Duodenal mucosa (tissue), 2 donors: ENCODE measurements around the gene EGFL6.
"Not testable (repeated sequence)": the region's sequence is repeated elsewhere in the genome, so short reads cannot be mapped to it uniquely, and the experiment has no call there.

ENCODE experiments used
- H3K27ac ChIP-seq: one replicate; pipeline ENCODE4 v1.7.0; 2013; ENCODE audit warnings: low read depth, low read length
- H3K27me3 ChIP-seq, 2 donors: one replicate each; pipeline ENCODE4 v1.7.0; 2013; ENCODE audit warnings: low read length in 2 of 2, control low read depth in 1 of 2; ENCODE audit not compliant: insufficient read depth in 2 of 2, control insufficient read depth in 1 of 2
- H3K36me3 ChIP-seq, 2 donors: one replicate each; pipeline ENCODE4 v1.7.0; 2013; ENCODE audit warnings: low read length in 2 of 2, control low read depth in 1 of 2; ENCODE audit not compliant: insufficient read depth in 2 of 2, control insufficient read depth in 1 of 2
- H3K4me1 ChIP-seq, 2 donors: one replicate each; pipeline ENCODE4 v1.7.0; 2013; ENCODE audit warnings: low read length in 2 of 2, control low read depth in 1 of 2; ENCODE audit not compliant: insufficient read depth in 2 of 2, control insufficient read depth in 1 of 2
- H3K4me3 ChIP-seq, 2 donors: one replicate each; pipeline ENCODE4 v1.7.0; 2013; ENCODE audit warnings: low read length in 2 of 2, low read depth in 1 of 2
- H3K9ac ChIP-seq, 2 donors: one replicate each; pipeline ENCODE4 v1.7.0; 2013; ENCODE audit warnings: low read length in 2 of 2, low read depth in 1 of 2
- H3K9me3 ChIP-seq, 2 donors: one replicate each; pipeline ENCODE4 v1.7.0; 2013; ENCODE audit warnings: low read length in 2 of 2, control low read depth in 1 of 2; ENCODE audit not compliant: control insufficient read depth in 1 of 2

The EGFL6 gene

DNA sequence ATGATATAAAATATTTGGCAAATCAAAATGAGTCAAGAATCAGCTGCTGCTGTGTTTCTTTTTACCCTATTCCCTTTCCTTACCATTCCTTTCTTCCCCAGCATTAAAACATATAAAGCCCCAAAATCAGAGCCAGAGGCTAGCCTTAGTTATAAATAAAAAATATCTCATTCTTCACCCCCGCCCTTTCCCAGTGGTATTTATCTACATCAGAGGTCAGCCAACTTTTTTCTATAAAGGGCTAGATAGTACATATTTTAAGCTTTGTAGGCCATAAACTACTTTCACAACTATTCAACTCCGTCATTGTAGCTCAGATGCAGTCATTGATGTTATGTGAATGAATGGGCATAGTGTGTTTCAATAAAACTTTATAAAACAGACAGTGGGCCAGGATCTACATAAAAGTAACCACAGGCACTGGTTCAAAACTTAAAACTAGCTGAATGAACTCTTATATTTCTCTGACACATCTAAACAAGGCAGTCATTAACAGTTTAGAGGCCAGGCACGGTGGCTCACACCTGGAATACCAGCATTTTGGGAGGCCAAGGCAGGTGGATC is 53.1 kb downstream of the EGFL6 start:
- Histone ChIP-seq H3K36me3 (no peaks in the 10 kb centered on the region), H3K27me3 (no peaks in the 10 kb centered on the region), H3K9me3 (no peaks in the 10 kb centered on the region), H3K4me3 (no peak overlapping the region), H3K4me1 (no peaks in the 10 kb centered on the region), H3K9ac (no peak overlapping the region), H3K27ac (no peak overlapping the region)

DNA sequence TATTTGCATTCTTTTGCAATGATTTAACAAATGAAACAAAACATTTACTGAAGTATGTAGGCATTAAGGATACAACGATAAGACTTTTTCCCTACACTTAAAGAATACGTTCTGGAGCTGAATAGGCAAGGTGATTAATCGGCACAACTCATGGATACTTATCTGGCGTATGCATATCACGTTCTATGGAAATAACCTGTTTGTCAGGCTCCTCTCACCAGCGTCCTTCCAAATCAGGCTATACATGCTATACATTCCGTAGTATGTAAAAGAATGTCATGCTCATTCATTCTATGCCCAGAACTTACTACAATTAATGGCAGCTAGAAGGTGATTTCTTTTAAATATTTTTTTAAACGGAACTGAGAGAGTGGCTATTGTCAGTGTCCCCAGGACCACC is 57.9 kb downstream of the EGFL6 start:
- Histone ChIP-seq H3K9me3 (no peaks in the 10 kb centered on the region), H3K27ac (no peak overlapping the region), H3K4me3 (no peak overlapping the region), H3K4me1 (no peaks in the 10 kb centered on the region), H3K27me3 (no peaks in the 10 kb centered on the region), H3K9ac (no peak overlapping the region), H3K36me3 (no peaks in the 10 kb centered on the region)

DNA sequence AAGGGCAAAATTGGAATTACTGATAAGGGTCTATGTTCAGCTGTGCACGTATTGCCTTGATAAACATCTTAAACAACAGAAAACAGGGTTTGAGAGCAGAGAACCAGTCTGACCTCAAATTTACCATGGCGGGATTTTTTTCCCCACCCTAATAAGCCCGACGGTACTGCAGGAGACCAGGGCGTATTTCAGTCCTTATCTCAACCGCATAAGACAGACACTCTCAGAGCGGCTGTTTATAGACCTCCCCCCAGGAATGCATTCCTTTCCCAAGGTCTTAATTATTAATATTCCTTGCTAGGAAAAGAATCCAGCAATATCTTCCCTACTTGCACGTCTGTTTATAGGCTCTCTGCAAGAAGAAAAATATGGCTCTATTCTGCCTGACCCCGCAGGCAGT is 67.8 kb downstream of the EGFL6 start:
- H3K27me3 ChIP-seq: not testable (repeated sequence)

DNA sequence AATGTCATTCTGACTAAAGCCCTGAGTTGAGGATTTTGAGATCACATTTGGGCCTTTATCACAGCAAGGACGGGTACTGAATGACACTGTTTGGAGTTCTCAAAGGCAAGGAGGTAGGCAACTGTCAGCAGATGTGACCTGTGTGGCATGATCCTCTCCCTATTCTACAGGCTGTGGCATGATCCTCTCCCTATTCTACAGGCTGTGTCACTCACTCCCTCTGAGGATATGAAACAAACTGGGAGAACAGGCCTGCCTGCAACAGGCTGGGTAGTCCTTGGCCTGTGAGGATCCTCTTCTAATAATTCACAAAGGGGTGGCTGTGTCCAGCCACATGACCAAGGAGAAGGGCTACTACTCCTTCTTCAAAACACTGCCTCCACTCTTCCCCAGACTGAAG is 68.6 kb downstream of the EGFL6 start:
- H3K27me3 ChIP-seq: no peaks in the 10 kb centered on the region
- H3K27ac ChIP-seq: no peak overlapping the region

More for the DNA sequence above, 67.8 kb downstream of the EGFL6 start:
- H3K9ac ChIP-seq, H3K27ac ChIP-seq, H3K4me3 ChIP-seq, H3K9me3 ChIP-seq, H3K4me1 ChIP-seq, H3K36me3 ChIP-seq: not testable (repeated sequence)

GRCh38 chrX:13638826-13639225 is 69.4 kb downstream of the EGFL6 start:
- no peaks in the 10 kb centered on the region for H3K36me3 ChIP-seq
- H3K4me1 ChIP-seq: no peaks in the 10 kb centered on the region
- H3K4me3 ChIP-seq: no peak overlapping the region
- H3K27ac ChIP-seq: no peak overlapping the region
- H3K9ac ChIP-seq: no peak overlapping the region
- H3K27me3 ChIP-seq: no peaks in the 10 kb centered on the region
- H3K9me3 ChIP-seq: no peaks in the 10 kb centered on the region

More for the DNA sequence above, 68.6 kb downstream of the EGFL6 start:
- no peaks in the 10 kb centered on the region for H3K4me1 ChIP-seq
- no peaks in the 10 kb centered on the region for H3K9me3 ChIP-seq
- H3K36me3 ChIP-seq: no peaks in the 10 kb centered on the region
- no peak overlapping the region for H3K9ac ChIP-seq
- no peak overlapping the region for H3K4me3 ChIP-seq

DNA sequence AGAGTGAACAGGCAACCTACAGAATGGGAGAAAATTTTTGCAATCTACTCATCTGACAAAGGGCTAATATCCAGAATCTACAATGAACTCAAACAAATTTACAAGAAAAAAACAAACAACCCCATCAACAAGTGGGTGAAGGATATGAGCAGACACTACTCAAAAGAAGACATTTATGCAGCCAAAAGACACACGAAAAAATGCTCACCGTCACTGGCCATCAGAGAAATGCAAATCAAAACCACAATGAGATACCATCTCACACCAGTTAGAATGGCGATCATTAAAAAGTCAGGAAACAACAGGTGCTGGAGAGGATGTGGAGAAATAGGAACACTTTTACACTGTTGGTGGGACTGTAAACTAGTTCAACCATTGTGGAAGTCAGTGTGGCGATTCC is 72.3 kb downstream of the EGFL6 start:
- H3K9me3 ChIP-seq, H3K36me3 ChIP-seq, H3K4me3 ChIP-seq, H3K4me1 ChIP-seq, H3K27ac ChIP-seq, H3K9ac ChIP-seq, H3K27me3 ChIP-seq: not testable (repeated sequence)

DNA sequence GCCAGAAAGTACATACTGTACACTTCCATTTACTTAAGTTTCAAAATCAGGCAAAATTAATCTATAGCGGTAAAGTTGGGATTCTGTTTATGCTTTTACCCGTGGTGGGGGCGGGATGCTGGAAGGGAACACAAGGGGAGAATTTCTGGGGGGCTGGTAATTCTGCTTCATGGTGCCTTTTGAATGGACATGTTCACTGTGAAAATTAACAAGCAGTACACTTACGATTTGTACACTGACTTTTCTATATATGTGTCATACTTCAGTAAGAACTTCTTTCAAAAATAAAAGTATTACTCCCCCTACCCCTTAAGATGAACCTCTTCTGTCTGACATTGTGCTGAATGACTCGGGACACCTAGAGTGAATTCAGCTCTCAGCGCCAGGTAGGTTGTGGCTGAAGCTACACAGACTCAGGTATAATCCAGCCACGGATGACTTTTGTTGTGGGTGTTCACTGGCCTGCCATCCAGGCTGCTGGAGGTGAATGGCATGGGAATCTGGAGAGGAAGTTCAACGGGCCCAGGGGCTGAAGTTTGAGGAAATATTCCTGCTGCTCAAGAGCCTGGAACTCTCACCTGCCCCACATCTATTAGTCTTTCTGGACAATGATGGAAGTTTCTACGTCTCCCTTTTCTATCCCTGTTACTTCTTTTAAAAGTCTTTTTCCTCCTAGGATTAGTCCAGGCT is 76.2 kb downstream of the EGFL6 start:
- no peaks in the 10 kb centered on the region for H3K9me3 ChIP-seq
- no peak overlapping the region for H3K9ac ChIP-seq
- no peaks in the 10 kb centered on the region for H3K36me3 ChIP-seq
- no peak overlapping the region for H3K4me3 ChIP-seq
- peaks cover 0 to 5% of the 10 kb centered on the region in 2 donors for H3K4me1 ChIP-seq
- H3K27me3 ChIP-seq: no peaks in the 10 kb centered on the region
- no peak overlapping the region for H3K27ac ChIP-seq

DNA sequence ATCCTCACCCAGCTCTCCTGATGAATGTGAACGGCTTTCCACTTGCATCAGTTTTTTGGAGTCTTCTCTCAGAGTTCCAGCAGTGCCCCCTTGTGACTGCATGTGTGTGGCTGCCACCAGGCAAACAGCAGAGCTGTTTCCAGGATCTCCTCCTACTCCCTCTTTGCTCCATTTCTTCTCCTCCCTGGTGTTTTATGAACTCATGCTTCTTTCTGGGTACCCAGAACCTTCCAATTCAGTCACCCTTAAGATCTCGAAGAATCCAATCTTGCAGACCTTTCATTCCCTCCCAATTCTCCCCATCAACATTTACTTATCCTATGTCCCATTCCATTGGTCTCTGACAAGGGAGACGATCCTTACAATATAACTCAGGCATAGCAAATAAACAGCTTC is 76.8 kb downstream of the EGFL6 start:
- Histone ChIP-seq H3K27ac (no peak overlapping the region), H3K9ac (no peak overlapping the region)

GRCh38 chrX:13647709-13648212 is 78.4 kb downstream of the EGFL6 start:
- H3K9me3 ChIP-seq: no peaks in the 10 kb centered on the region
- peaks cover 7 to 11% of the 10 kb centered on the region in 2 donors for H3K4me1 ChIP-seq
- H3K4me3 ChIP-seq: no peak overlapping the region
- H3K9ac ChIP-seq: peak overlapping the region in 1 of 2 donors; percentile 25
- H3K27ac ChIP-seq: no peak overlapping the region
- no peaks in the 10 kb centered on the region for H3K36me3 ChIP-seq
- H3K27me3 ChIP-seq: no peaks in the 10 kb centered on the region

More for the DNA sequence above, 76.8 kb downstream of the EGFL6 start:
- no peak overlapping the region for H3K4me3 ChIP-seq
- H3K9me3 ChIP-seq: no peaks in the 10 kb centered on the region
- H3K4me1 ChIP-seq: peaks cover 0 to 5% of the 10 kb centered on the region in 2 donors
- no peaks in the 10 kb centered on the region for H3K27me3 ChIP-seq
- H3K36me3 ChIP-seq: no peaks in the 10 kb centered on the region

DNA sequence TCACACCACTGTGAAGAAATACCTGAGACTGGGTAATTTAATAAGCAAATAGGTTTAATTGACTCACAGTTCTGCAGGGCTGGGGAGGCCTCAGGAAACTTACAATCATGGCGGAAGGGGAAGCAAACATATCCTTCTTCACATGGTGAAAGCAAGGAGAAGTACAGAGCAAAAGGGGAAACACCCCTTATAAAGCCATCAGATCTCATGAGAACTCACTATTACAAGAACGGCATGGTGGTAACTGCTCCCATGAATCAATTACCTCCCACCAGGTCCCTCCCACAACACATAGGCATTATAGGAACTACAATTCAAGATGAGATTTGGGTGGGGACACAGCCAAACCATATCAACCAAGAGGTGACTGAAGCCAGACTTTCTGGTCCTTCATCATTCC is 78.9 kb downstream of the EGFL6 start:
- not testable (repeated sequence) for H3K27ac ChIP-seq, H3K27me3 ChIP-seq, H3K9ac ChIP-seq, H3K36me3 ChIP-seq, H3K9me3 ChIP-seq, H3K4me3 ChIP-seq
- peaks cover 7 to 11% of the 10 kb centered on the region in 2 donors for H3K4me1 ChIP-seq
